SU-DHL-6 (cell line): ENCODE results near the gene IGFBP6.

Source experiments
- H2AFZ ChIP-seq: fragments of 200-600 bp; sonication (generic); 2 replicates; pipeline ENCODE4 v1.6.1; 2014; ENCODE audit warnings: low read depth, mild to moderate bottlenecking, moderate library complexity, mixed read lengths, antibody characterized with exemption, low read length; ENCODE audit not compliant: severe bottlenecking
- H3F3A ChIP-seq: fragments of 200-600 bp; shearing (Covaris generic); 2 replicates; pipeline ENCODE4 v1.6.0; 2016; ENCODE audit warnings: antibody characterized with exemption, mild to moderate bottlenecking; ENCODE audit not compliant: insufficient read depth
- H3K27ac ChIP-seq: fragments of 200-600 bp; sonication (generic); 2 replicates; pipeline ENCODE4 v1.5.1; 2016; ENCODE audit warnings: low read depth, mild to moderate bottlenecking, low read length, moderate library complexity, mixed read lengths
- H3K27me3 ChIP-seq: fragments of 200-600 bp; sonication (generic), shearing (Covaris generic); 2 replicates; pipeline ENCODE4 v1.6.0; 2014; ENCODE audit warnings: mild to moderate bottlenecking, low read length
- H3K36me3 ChIP-seq: fragments of 200-600 bp; sonication (generic); 2 replicates; pipeline ENCODE4 v1.6.1; 2014; ENCODE audit warnings: mild to moderate bottlenecking, low read length, mixed read lengths
- H3K4me2 ChIP-seq: fragments of 300-600, 200-600 bp; shearing (Covaris generic), sonication (generic); 2 replicates; pipeline ENCODE4 v1.6.0; 2014; ENCODE audit warnings: low read length, low read depth, mild to moderate bottlenecking; ENCODE audit not compliant: poor library complexity, severe bottlenecking
- H3K4me3 ChIP-seq: fragments of 200-600 bp; sonication (generic); 2 replicates; pipeline ENCODE4 v1.5.1; 2014; ENCODE audit warnings: antibody characterized with exemption, low read length, mild to moderate bottlenecking, mixed read lengths; ENCODE audit not compliant: insufficient read depth, poor library complexity, severe bottlenecking
- H3K79me2 ChIP-seq: fragments of 200-600 bp; sonication (generic); 2 replicates; pipeline ENCODE4 v1.6.1; 2014; ENCODE audit warnings: mild to moderate bottlenecking, low read length, moderate library complexity; ENCODE audit not compliant: insufficient read depth
- H3K9ac ChIP-seq: fragments of 200-600 bp; sonication (generic); 2 replicates; pipeline ENCODE4 v1.7.0; 2014; ENCODE audit warnings: mild to moderate bottlenecking, low read length
- H3K9me2 ChIP-seq: fragments of 200-600 bp; sonication (generic); replicated peaks from 2 replicates; pipeline ENCODE4 v1.6.1; 2014; ENCODE audit warnings: low read length; ENCODE audit not compliant: insufficient read depth
- H3K9me3 ChIP-seq: fragments of 200-600 bp; sonication (generic); 2 replicates; pipeline ENCODE4 v1.6.1; 2014; ENCODE audit warnings: low read length, mixed read lengths; ENCODE audit not compliant: insufficient read depth
- H4K20me1 ChIP-seq: fragments of 200-600 bp; sonication (generic); 2 replicates; pipeline ENCODE4 v1.6.1; 2014; ENCODE audit warnings: low read depth, mild to moderate bottlenecking, antibody characterized with exemption, low read length, moderate library complexity, mixed read lengths
- CTCF ChIP-seq: fragments of 200-600 bp; sonication (generic); IDR thresholded peaks from one replicate; pipeline ENCODE4 v1.5.1; 2017; ENCODE audit warnings: antibody characterized with exemption, mild to moderate bottlenecking, low read length, moderate library complexity; ENCODE audit not compliant: insufficient read depth, poor library complexity, severe bottlenecking
- EZH2phosphoT487 ChIP-seq: fragments of 200-600 bp; sonication (generic), shearing (Covaris generic); conservative IDR thresholded peaks from 2 replicates; pipeline ENCODE4 v1.6.1; 2018; ENCODE audit warnings: mild to moderate bottlenecking, antibody characterized with exemption, low read length, moderate library complexity, mixed read lengths

Gene IGFBP6

GRCh38 chr12:53071591-53072551 is 25.6 kb upstream of the IGFBP6 start:
- Histone ChIP-seq H3K9me2 (no peaks in the 10 kb centered on the region), H3K36me3 (no peaks in the 10 kb centered on the region), H3K27ac (no peak overlapping the region), H3K9ac (no peak overlapping the region), H3K79me2 (no peaks in the 10 kb centered on the region), H2AFZ (no peak overlapping the region), H3K4me3 (no peak overlapping the region), H3K27me3 (no peaks in the 10 kb centered on the region), H4K20me1 (no peaks in the 10 kb centered on the region), H3K9me3 (no peaks in the 10 kb centered on the region), H3K4me2 (no peak overlapping the region), H3F3A (no peaks in the 10 kb centered on the region)
- no peak for TF ChIP-seq EZH2phosphoT487
- no peak for TF ChIP-seq CTCF

- no peaks in the 10 kb centered on the region for H3K9me3 ChIP-seq
- H3K27ac ChIP-seq = no peak overlapping the region
- TF ChIP-seq EZH2phosphoT487 (no peak), CTCF (no peak)
- H3K36me3 ChIP-seq = no peaks in the 10 kb centered on the region
- H4K20me1 ChIP-seq = no peaks in the 10 kb centered on the region
- H2AFZ ChIP-seq = no peak overlapping the region
- H3F3A ChIP-seq = no peaks in the 10 kb centered on the region
- no peaks in the 10 kb centered on the region for H3K27me3 ChIP-seq
- no peak overlapping the region for H3K9ac ChIP-seq
- H3K4me2 ChIP-seq = no peak overlapping the region
- no peaks in the 10 kb centered on the region for H3K9me2 ChIP-seq
- no peak overlapping the region for H3K4me3 ChIP-seq
- peaks cover 6% of the 10 kb centered on the region for H3K79me2 ChIP-seq
Observed at GRCh38 chr12:53073881-53074280, 23.6 kb upstream of the IGFBP6 start.

- Histone ChIP-seq H3K9me2 (no peaks in the 10 kb centered on the region), H3F3A (no peaks in the 10 kb centered on the region), H3K4me2 (no peak overlapping the region), H3K36me3 (no peaks in the 10 kb centered on the region), H3K9ac (no peak overlapping the region), H3K79me2 (peaks cover 7% of the 10 kb centered on the region), H3K9me3 (no peaks in the 10 kb centered on the region), H3K4me3 (no peak overlapping the region), H3K27me3 (no peaks in the 10 kb centered on the region), H2AFZ (no peak overlapping the region), H3K27ac (no peak overlapping the region), H4K20me1 (no peaks in the 10 kb centered on the region)
- no peak for TF ChIP-seq CTCF
- TF ChIP-seq EZH2phosphoT487 = no peak
Observed at GRCh38 chr12:53074283-53074998, 23.0 kb upstream of the IGFBP6 start.
